ENCODE results near the gene CNNM2.

DNA sequence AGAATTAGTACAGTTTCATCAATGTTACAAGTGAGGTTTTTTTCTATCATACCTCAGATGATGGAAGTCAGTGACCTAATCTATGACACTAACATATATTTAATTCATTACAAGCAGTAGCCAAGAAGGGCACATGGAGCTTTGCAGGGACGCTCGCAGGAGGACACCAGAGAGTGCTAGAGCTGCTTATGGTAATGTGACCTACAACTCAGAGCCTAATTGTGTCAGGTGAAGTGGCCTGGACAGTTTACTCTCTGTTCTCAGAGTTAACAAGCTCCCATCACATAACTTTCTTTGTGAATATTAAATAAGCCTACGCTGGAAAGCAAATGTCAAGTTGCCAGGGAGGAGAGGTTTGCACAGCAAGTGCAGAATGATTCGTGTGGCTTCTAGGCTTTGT lies 11.6 kb upstream of the CNNM2 start:
- no peak for TF ChIP-seq CTCF (conservative IDR thresholded peaks at IDR 0.05; ENCODE audit: low read depth, low read length)
- TF ChIP-seq EZH2phosphoT487 (IDR thresholded peaks at IDR 0.05; ENCODE audit: borderline replicate concordance, low read length) = no peak
